NCI-H187 treated with DMSO at 0.1 percent for 48 hours (cell line): ENCODE data around the gene GUCA2B.

Experiments
- DNase-seq: peaks from one replicate; lab custom pipeline; 2025; lab: John Stamatoyannopoulos, UW

The GUCA2B gene

GRCh38 chr1:42142894-42143675 lies 10.1 kb upstream of the GUCA2B start:
- peak; percentile 87 for DNase-seq

- no peak for DNase-seq
These were observed 9.1 kb upstream of the GUCA2B start for GRCh38 chr1:42143896-42144710.

GRCh38 chr1:42144711-42145388 lies 8.4 kb upstream of the GUCA2B start:
- no peak for DNase-seq

- DNase-seq = no peak
These were observed 7.9 kb upstream of the GUCA2B start for GRCh38 chr1:42145389-42145716.

- no peak for DNase-seq
These were observed 7.2 kb upstream of the GUCA2B start for GRCh38 chr1:42145764-42146625.

- peak; percentile 27 for DNase-seq
These were observed 6.4 kb upstream of the GUCA2B start for GRCh38 chr1:42146626-42147320.

- DNase-seq = no peak
These were observed 5.0 kb upstream of the GUCA2B start for GRCh38 chr1:42148166-42148565.

- no peak for DNase-seq
These were observed 2.6 kb upstream of the GUCA2B start for GRCh38 chr1:42150651-42151050.

GRCh38 chr1:42152119-42152518 lies 1.1 kb upstream of the GUCA2B start:
- no peak for DNase-seq

- no peak for DNase-seq
These were observed 414 bp downstream of the GUCA2B start for GRCh38 chr1:42153624-42154023.

GRCh38 chr1:42154685-42155084 lies 1.5 kb downstream of the GUCA2B start:
- DNase-seq = no peak

GRCh38 chr1:42155362-42155761 lies 2.2 kb downstream of the GUCA2B start:
- DNase-seq = no peak

- DNase-seq = no peak
These were observed 4.5 kb downstream of the GUCA2B start for GRCh38 chr1:42157667-42158066.

- DNase-seq = no peak
These were observed 5.0 kb downstream of the GUCA2B start for GRCh38 chr1:42158189-42158588.

GRCh38 chr1:42162181-42162580 lies 9.0 kb downstream of the GUCA2B start:
- no peak for DNase-seq

- DNase-seq = no peak
These were observed 9.9 kb downstream of the GUCA2B start for GRCh38 chr1:42163114-42163513.

- no peak for DNase-seq
These were observed 10.6 kb downstream of the GUCA2B start for GRCh38 chr1:42163536-42164503.

- DNase-seq = no peak
These were observed 11.6 kb downstream of the GUCA2B start, which contains the start of gene GUCA2A for GRCh38 chr1:42164551-42165420. GUCA2A (minus strand) TSS chr1:42164745; CDS start chr1:42164712, 33 bp downstream.
